Astrocyte of the spinal cord (primary cell): ENCODE results near the gene ATG7.
A peak's percentile ranks its signal among the peaks of the same experiment; 100 is the strongest.

Experiments used
- DNase-seq: peaks from one replicate; pipeline ENCODE4 v3.0.0; 2011; ENCODE audit warnings: low read depth, low spot score
- H3K4me3 ChIP-seq: 2 replicates; pipeline ENCODE4 v1.5.1; 2011; ENCODE audit warnings: low read depth, mild to moderate bottlenecking, low read length, moderate library complexity
- CTCF ChIP-seq: IDR thresholded peaks from 2 replicates; pipeline ENCODE4 v1.5.1; 2012; ENCODE audit warnings: low read depth, mild to moderate bottlenecking, low read length, inconsistent platforms
- in situ Hi-C: cut with HindIII; loops from 2 replicates; pipeline ENCODE4 v1.10.0; 2017; ENCODE audit warnings: low sequenced_read_pairs

Gene ATG7

GRCh38 chr3:11588338-11588737, 316.1 kb downstream of the ATG7 start:
- H3K4me3 ChIP-seq: no peak overlapping the region
- in situ Hi-C loops: no loop called here
- no peak for TF ChIP-seq CTCF
- DNase-seq: no peak

GRCh38 chr3:11588755-11589154, 316.6 kb downstream of the ATG7 start:
- no peak for TF ChIP-seq CTCF
- in situ Hi-C loops: no loop called here
- H3K4me3 ChIP-seq: no peak overlapping the region
- no peak for DNase-seq

GRCh38 chr3:11589706-11590105, 317.5 kb downstream of the ATG7 start:
- no peak overlapping the region for H3K4me3 ChIP-seq
- in situ Hi-C loops: no loop called here
- TF ChIP-seq CTCF: no peak
- no peak for DNase-seq

GRCh38 chr3:11591002-11591355, 318.8 kb downstream of the ATG7 start:
- no peak overlapping the region for H3K4me3 ChIP-seq
- no peak for TF ChIP-seq CTCF
- in situ Hi-C loops: no loop called here
- no peak for DNase-seq

GRCh38 chr3:11591391-11592282, 319.4 kb downstream of the ATG7 start:
- TF ChIP-seq CTCF: no peak
- DNase-seq: peak; percentile 88
- H3K4me3 ChIP-seq: no peak overlapping the region
- in situ Hi-C loops: no loop called here

- TF ChIP-seq CTCF: no peak
- in situ Hi-C loops: no loop called here
- peak; percentile 58 for DNase-seq
- no peak overlapping the region for H3K4me3 ChIP-seq
Observed at GRCh38 chr3:11592445-11593298, 320.5 kb downstream of the ATG7 start.
